PFSK-1 (cell line): ENCODE measurements around the gene ABHD4.

ENCODE experiments used
- POLR2AphosphoS5 ChIP-seq: IDR thresholded peaks from 2 replicates; pipeline ENCODE4 v1.6.1; 2012; ENCODE audit warnings: low read depth, mild to moderate bottlenecking, control low read depth, low read length, moderate library complexity
- SIN3A ChIP-seq: IDR thresholded peaks from 2 replicates; pipeline ENCODE4 v1.6.1; 2012; ENCODE audit warnings: mild to moderate bottlenecking, low read length, moderate library complexity, borderline replicate concordance; ENCODE audit not compliant: insufficient read depth

- TF ChIP-seq SIN3A: no peak
- TF ChIP-seq POLR2AphosphoS5: no peak
These were observed 48.6 kb downstream of the ABHD4 start for GRCh38 chr14:22646570-22647254.
